GM23338 (cell line): ENCODE data around the gene XKRX. TPM values are rescaled to one million over a fixed set of nuclear protein-coding genes. Genes with fewer than 3 reads are reported as not detected.

Experiments
- ATAC-seq: fragments of 200-7000 bp; cut with Tn5 transposase; 3 replicates; pipeline ENCODE4 v1.9.1; 2020
- DNase-seq: peaks from one replicate; pipeline ENCODE4 v3.0.0-alpha.2; 2015; ENCODE audit warnings: low spot score
- H2AFZ ChIP-seq: fragments of 200-600 bp; sonication (generic); 2 replicates; pipeline ENCODE4 v1.8.0; 2016; ENCODE audit warnings: antibody characterized with exemption, mild to moderate bottlenecking, moderate library complexity
- H3F3A ChIP-seq: fragments of 200-600 bp; sonication (generic); replicated peaks from 2 replicates; pipeline ENCODE4 v1.8.0; 2017; ENCODE audit warnings: antibody characterized with exemption, mixed run types, low read depth
- H3K27ac ChIP-seq: fragments of 200-600 bp; sonication (generic); 2 replicates; pipeline ENCODE4 v1.6.1; 2016; ENCODE audit warnings: low read depth
- H3K27me3 ChIP-seq: fragments of 200-600 bp; sonication (generic); 2 replicates; pipeline ENCODE4 v1.8.0; 2016; ENCODE audit warnings: mild to moderate bottlenecking, mixed run types, moderate library complexity; ENCODE audit not compliant: insufficient read depth
- H3K36me3 ChIP-seq: fragments of 200-600 bp; sonication (generic); 2 replicates; pipeline ENCODE4 v1.8.0; 2016; ENCODE audit warnings: mild to moderate bottlenecking; ENCODE audit not compliant: insufficient read depth
- H3K4me1 ChIP-seq: fragments of 200-600 bp; sonication (generic); 2 replicates; pipeline ENCODE4 v1.8.0; 2016; ENCODE audit warnings: mild to moderate bottlenecking, moderate library complexity; ENCODE audit not compliant: insufficient read depth
- H3K4me2 ChIP-seq: fragments of 200-600 bp; sonication (generic); 2 replicates; pipeline ENCODE4 v1.7.1; 2017; ENCODE audit warnings: mixed run types
- H3K4me3 ChIP-seq: fragments of 200-600 bp; sonication (generic); 2 replicates; pipeline ENCODE4 v1.6.1; 2016; ENCODE audit warnings: mixed run types
- H3K79me2 ChIP-seq: fragments of 200-600 bp; sonication (generic); replicated peaks from 2 replicates; pipeline ENCODE4 v1.8.0; 2017; ENCODE audit warnings: mild to moderate bottlenecking; ENCODE audit not compliant: insufficient read depth
- H3K9me2 ChIP-seq: fragments of 200-600 bp; sonication (generic); 2 replicates; pipeline ENCODE4 v1.8.0; 2017; ENCODE audit not compliant: insufficient read depth
- H4K20me1 ChIP-seq: fragments of 200-600 bp; sonication (generic); replicated peaks from 2 replicates; pipeline ENCODE4 v1.8.0; 2017; ENCODE audit warnings: mild to moderate bottlenecking; ENCODE audit not compliant: insufficient read depth
- H3K27ac Mint-ChIP-seq: 2 replicates; pipeline ENCODE4 v1.8.0; 2020; ENCODE audit warnings: inconsistent platforms, mild to moderate bottlenecking, moderate library complexity, mixed read lengths
- H3K27me3 Mint-ChIP-seq: 3 replicates; pipeline ENCODE4 v1.8.0; 2022; ENCODE audit warnings: low read depth, mild to moderate bottlenecking, moderate library complexity, mixed read lengths, inconsistent platforms; ENCODE audit not compliant: insufficient read depth, poor library complexity
- H3K36me3 Mint-ChIP-seq: 3 replicates; pipeline ENCODE4 v1.8.0; 2021; ENCODE audit warnings: low read depth, mild to moderate bottlenecking, inconsistent platforms, moderate library complexity, mixed read lengths
- H3K4me1 Mint-ChIP-seq: 3 replicates; pipeline ENCODE4 v1.8.0; 2020; ENCODE audit warnings: mild to moderate bottlenecking, inconsistent platforms, mixed read lengths
- H3K4me3 Mint-ChIP-seq: 3 replicates; pipeline ENCODE4 v1.8.0; 2021; ENCODE audit warnings: moderate library complexity, mild to moderate bottlenecking, inconsistent platforms, mixed read lengths
- H3K9me3 Mint-ChIP-seq: 3 replicates; pipeline ENCODE4 v1.8.0; 2020; ENCODE audit warnings: moderate library complexity, mild to moderate bottlenecking, inconsistent platforms, mixed read lengths
- CREB1 ChIP-seq: fragments of 250-450 bp; sonication (Bioruptor Pico); IDR thresholded peaks from 2 replicates; pipeline ENCODE4 v1.5.0; 2020; ENCODE audit warnings: low read depth, mild to moderate bottlenecking, moderate library complexity
- CTCF ChIP-seq, 2 experiments: fragments of 200-600 bp in 1 of 2; sonication (generic) in 1 of 2; conservative IDR thresholded peaks; 2 replicates each; pipeline versions ENCODE4 v1.5.1 to v1.6.1; 2016 to 2017; ENCODE audit warnings: antibody characterized with exemption in 2 of 2, low read depth in 2 of 2, mild to moderate bottlenecking in 2 of 2, moderate library complexity in 1 of 2
- JUNB ChIP-seq: IDR thresholded peaks from one replicate; pipeline ENCODE4 v1.6.1; 2016; ENCODE audit warnings: antibody characterized with exemption; ENCODE audit not compliant: unreplicated experiment
- NANOG ChIP-seq: IDR thresholded peaks from 2 replicates; pipeline ENCODE4 v1.6.1; 2016; ENCODE audit warnings: antibody characterized with exemption, borderline replicate concordance
- POLR2AphosphoS5 ChIP-seq: IDR thresholded peaks from 2 replicates; pipeline ENCODE4 v1.6.1; 2016; ENCODE audit warnings: antibody characterized with exemption, low read depth
- ZNF331 ChIP-seq: fragments of 250-450 bp; sonication (Bioruptor Pico); IDR thresholded peaks from 2 replicates; pipeline ENCODE4 v1.5.0; 2020; ENCODE audit warnings: low read depth, mild to moderate bottlenecking, moderate library complexity
- ZNF462 ChIP-seq: fragments of 250-450 bp; sonication (Bioruptor Pico); IDR thresholded peaks from 2 replicates; pipeline ENCODE4 v1.5.0; 2020; ENCODE audit warnings: mild to moderate bottlenecking, moderate library complexity
- polyA plus RNA-seq: library from polyadenylated mRNA; unstranded; fragments of >200 nt; fragmentation: Nextera tagmentation; extraction: Ambion mirVana; gene quantifications from 2 replicates; pipeline ENCODE4 v1.2.1, GENCODE V29; 2016
- total RNA-seq: library from RNA; depleted of rRNA; stranded (reverse); fragments of >200 nt; shearing (Covaris generic); gene quantifications from 2 replicates; pipeline ENCODE4 v1.2.3, GENCODE V29; 2014

The XKRX gene
- total and polyA plus RNA-seq, 2 experiments from 2014 or later, result 0.16 to 0.83 TPM

GRCh38 chrX:100964362-100964761 lies 35.6 kb upstream of the XKRX start:
- no peaks in the 10 kb centered on the region for H3K79me2 ChIP-seq
- Mint-ChIP-seq H3K27me3 (peaks cover 2% of the 10 kb centered on the region), H3K4me3 (no peak overlapping the region), H3K36me3 (no peaks in the 10 kb centered on the region), H3K9me3 (no peaks in the 10 kb centered on the region), H3K27ac (no peak overlapping the region), H3K4me1 (no peaks in the 10 kb centered on the region)
- no peaks in the 10 kb centered on the region for H3K4me1 ChIP-seq
- no peaks in the 10 kb centered on the region for H3K9me2 ChIP-seq
- no peak for TF ChIP-seq ZNF462
- TF ChIP-seq POLR2AphosphoS5, result no peak
- no peak overlapping the region for H3K4me2 ChIP-seq
- H3F3A ChIP-seq, result no peaks in the 10 kb centered on the region
- no peak overlapping the region for H3K4me3 ChIP-seq
- H3K27ac ChIP-seq, result no peak overlapping the region
- H4K20me1 ChIP-seq, result no peaks in the 10 kb centered on the region
- no peak overlapping the region for H2AFZ ChIP-seq
- H3K36me3 ChIP-seq, result no peaks in the 10 kb centered on the region
- ATAC-seq (no peak), DNase-seq (no peak)
- no peaks in the 10 kb centered on the region for H3K27me3 ChIP-seq

GRCh38 chrX:100962811-100963210 lies 34.1 kb upstream of the XKRX start:
- Mint-ChIP-seq H3K4me3 (no peak overlapping the region), H3K9me3 (no peaks in the 10 kb centered on the region)
- no peaks in the 10 kb centered on the region for H4K20me1 ChIP-seq
- no peak for TF ChIP-seq POLR2AphosphoS5
- TF ChIP-seq JUNB, result no peak
- TF ChIP-seq CTCF (conservative IDR thresholded peaks at IDR 0.05; ENCODE audit: low read depth in 2 of 2), result no peak
- no peak for TF ChIP-seq CREB1 (CRISPR knock-in tag)
- no peak for TF ChIP-seq NANOG
- TF ChIP-seq ZNF331 (CRISPR knock-in tag), result no peak

More at GRCh38 chrX:100962811-100963210, 34.1 kb upstream of the XKRX start:
- Histone ChIP-seq H3K4me1 (no peaks in the 10 kb centered on the region), H3F3A (no peaks in the 10 kb centered on the region), H2AFZ (no peak overlapping the region), H3K79me2 (no peaks in the 10 kb centered on the region), H3K4me2 (no peak overlapping the region), H3K4me3 (no peak overlapping the region), H3K9me2 (no peaks in the 10 kb centered on the region), H3K27ac (no peak overlapping the region), H3K36me3 (no peaks in the 10 kb centered on the region), H3K27me3 (no peaks in the 10 kb centered on the region)
- H3K27ac Mint-ChIP-seq, result no peak overlapping the region
- peaks cover 2% of the 10 kb centered on the region for H3K27me3 Mint-ChIP-seq
- ATAC-seq, result no peak
- H3K4me1 Mint-ChIP-seq, result no peaks in the 10 kb centered on the region
- no peaks in the 10 kb centered on the region for H3K36me3 Mint-ChIP-seq
- DNase-seq, result no peak
